Uterus (tissue), 2 donors: ENCODE results near the gene SMIM28.

ENCODE experiments used
- POLR2A ChIP-seq, 2 donors: fragments of 450-650 bp; IDR thresholded peaks; one replicate each; pipeline ENCODE4 v1.6.1; 2016; ENCODE audit warnings: antibody characterized with exemption in 2 of 2, mild to moderate bottlenecking in 1 of 2, moderate library complexity in 1 of 2
- TF ChIP-seq, protein P1 (sequence below), 4 experiments: fragments of 200-600 bp in 2 of 4; fragments of 450-650 bp in 2 of 4; sonication (generic) in 2 of 4; IDR thresholded peaks; one replicate each; pipeline ENCODE4 v1.5.1; 2016 to 2019; ENCODE audit warnings: antibody characterized with exemption in 4 of 4, mild to moderate bottlenecking in 2 of 4, moderate library complexity in 1 of 4

DNA sequence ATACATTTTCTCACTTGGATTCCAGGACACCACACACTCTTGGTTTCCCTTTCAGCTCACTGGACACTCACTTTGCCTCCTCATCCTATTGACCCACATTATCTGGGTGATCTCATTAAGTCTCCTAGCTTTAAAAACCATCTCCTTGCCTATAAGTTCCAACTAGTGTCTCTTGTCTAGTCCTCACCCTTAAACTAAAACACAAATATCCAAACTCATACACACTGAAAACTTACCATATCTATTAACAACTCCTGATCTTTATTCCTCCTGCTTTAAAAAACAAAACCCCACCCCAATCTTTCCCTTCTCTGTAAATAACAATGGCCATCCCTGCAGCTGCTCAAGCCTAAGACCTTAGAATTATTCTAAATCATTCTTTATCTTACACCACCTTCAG lies 3.5 kb upstream of the SMIM28 start:
- TF ChIP-seq, protein P1, sequence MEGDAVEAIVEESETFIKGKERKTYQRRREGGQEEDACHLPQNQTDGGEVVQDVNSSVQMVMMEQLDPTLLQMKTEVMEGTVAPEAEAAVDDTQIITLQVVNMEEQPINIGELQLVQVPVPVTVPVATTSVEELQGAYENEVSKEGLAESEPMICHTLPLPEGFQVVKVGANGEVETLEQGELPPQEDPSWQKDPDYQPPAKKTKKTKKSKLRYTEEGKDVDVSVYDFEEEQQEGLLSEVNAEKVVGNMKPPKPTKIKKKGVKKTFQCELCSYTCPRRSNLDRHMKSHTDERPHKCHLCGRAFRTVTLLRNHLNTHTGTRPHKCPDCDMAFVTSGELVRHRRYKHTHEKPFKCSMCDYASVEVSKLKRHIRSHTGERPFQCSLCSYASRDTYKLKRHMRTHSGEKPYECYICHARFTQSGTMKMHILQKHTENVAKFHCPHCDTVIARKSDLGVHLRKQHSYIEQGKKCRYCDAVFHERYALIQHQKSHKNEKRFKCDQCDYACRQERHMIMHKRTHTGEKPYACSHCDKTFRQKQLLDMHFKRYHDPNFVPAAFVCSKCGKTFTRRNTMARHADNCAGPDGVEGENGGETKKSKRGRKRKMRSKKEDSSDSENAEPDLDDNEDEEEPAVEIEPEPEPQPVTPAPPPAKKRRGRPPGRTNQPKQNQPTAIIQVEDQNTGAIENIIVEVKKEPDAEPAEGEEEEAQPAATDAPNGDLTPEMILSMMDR (IDR thresholded peaks at IDR 0.05): no peak
- no peak for TF ChIP-seq POLR2A (IDR thresholded peaks at IDR 0.05)
